ENCODE results near the gene IYD.
"Not testable (repeated sequence)": the region's sequence is repeated elsewhere in the genome, so short reads cannot be mapped to it uniquely, and the experiment has no call there.

IYD gene

DNA sequence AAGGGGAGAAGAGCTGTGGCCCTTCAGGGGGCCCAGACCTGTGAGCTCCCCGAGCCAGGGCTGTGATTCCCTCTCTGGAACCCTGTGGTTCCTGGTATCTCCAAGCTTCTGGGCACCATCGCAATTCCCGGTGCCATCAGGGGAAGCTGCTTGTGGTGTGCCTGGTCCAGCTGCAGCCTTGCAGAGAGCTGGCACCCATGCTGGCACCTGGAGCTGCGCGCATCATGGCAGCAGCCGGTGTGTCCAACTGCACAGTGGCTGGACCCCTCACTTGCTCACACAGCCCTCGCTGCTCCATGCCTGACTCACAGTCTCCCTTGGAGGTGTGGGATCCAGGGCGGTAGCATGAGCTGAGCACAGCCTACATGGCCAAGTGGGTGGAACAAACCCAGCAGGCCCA, 56.7 kb downstream of the IYD start:
- peak in 1 of 10 donors; percentile 57 for DNase-seq
- intact Hi-C loops (cut with DNase I) = no loop called here

DNA sequence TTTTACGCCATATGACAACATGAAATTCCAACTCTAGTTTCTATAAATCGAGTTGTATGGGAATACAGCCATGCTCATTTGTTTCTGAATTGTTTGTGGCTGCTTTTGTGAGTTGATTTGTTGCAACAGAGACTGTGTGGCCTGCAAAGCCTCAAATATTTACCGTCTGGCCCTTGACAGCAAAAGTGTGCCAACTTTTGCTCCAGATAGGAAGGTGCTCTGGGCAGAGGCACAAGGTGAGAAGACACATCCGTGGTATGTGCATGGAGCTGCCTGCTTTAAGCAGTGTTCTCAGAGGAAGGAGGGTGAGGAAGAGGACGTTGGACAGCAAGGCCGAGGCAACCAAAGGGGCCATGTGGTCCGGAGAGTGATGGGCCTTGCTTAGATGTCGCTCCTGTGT, 57.4 kb downstream of the IYD start:
- DNase-seq = peak in 1 of 10 donors; percentile 27
- intact Hi-C loops (cut with DNase I) = no loop called here

DNA sequence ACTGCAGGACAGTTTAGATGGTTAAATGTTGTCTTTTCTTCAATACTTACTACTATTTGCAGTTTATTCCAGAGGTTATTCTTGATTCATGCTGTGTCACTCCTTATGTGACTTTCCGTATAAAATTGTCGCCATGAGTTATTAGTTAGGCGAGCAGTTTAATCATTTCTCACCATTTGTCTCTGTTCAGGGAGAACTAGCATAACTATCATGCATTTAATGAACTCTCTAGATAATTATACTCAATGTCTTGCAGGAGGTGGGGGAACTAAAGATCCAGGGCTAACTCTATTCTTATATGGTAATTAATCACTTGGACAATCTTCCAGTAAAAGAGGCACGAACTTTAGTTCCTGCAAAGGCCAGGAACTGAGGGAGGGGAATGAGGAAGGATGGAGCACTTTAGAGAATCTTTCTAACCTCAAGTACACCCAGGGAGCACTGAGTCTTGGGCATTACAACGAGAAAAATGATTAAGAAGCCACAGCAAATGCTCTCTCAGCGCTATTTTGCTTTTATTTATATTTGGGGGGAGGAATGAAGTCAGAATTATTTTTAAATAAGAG, 58.3 kb downstream of the IYD start:
- intact Hi-C loops (cut with DNase I) = no loop called here

DNA sequence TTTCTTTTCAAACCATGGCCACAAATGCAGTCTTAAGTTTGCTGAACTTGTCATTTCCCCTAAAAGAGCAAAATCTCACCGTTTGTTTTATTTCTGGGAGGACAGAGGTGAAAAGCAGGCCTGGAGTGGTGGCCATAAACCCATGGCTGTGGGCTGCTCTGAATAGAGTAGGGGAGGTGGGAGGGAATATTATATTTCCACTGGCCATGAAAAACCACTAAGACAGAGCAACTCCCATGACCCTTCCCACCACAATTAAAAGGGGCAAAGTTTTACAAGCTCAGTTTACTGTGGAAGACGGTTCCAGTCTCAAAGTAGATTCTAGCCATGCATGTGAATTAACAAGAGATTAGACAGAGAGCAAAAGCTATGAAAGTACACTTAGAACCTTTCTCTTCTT, 59.0 kb downstream of the IYD start:
- intact Hi-C loops (cut with DNase I) = no loop called here

More for the DNA sequence above, 58.3 kb downstream of the IYD start:
- DNase-seq = no peak

DNA sequence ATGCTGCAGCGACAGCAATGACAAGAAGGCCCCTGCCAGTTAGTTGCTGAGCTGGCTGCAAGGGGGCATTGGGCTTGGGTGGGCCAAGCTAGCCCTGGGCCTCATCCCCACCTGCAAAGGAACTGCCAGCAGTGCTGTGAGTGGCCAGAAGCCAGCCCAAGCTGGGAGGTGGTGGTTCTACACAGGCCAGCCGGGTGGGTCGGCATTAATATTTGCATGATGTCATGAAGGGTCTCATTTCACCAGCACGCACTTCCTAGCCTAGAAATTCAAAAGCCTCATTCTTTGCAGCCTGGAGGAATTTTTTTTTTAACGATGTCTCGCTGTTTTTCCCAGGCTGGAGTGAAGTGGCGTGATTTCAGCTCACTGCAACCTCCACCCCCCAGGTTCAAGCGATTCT, 62.0 kb downstream of the IYD start:
- intact Hi-C loops (cut with DNase I) = no loop called here
- DNase-seq = no peak

More for the DNA sequence above, 59.0 kb downstream of the IYD start:
- DNase-seq = no peak

DNA sequence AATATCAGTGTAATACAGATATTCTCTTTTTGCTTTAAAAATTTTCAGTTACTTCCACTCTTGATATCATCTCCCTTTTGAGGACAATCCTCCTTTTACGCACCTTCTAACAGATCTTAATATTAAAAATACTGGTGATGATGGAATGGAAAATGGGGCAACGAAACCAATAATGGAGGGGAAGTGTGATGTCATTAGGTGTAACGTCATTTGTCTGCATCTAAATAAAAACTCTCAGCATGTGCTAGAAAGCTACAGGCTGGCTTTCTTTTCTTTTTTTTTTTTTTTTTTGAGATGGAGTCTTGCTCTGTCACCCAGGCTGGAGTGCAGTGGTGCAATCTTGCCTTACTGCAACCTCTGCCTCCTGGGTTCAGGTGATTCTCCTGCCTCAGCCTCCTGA, 66.5 kb downstream of the IYD start:
- no peak for DNase-seq
- intact Hi-C loops (cut with DNase I) = no loop called here

DNA sequence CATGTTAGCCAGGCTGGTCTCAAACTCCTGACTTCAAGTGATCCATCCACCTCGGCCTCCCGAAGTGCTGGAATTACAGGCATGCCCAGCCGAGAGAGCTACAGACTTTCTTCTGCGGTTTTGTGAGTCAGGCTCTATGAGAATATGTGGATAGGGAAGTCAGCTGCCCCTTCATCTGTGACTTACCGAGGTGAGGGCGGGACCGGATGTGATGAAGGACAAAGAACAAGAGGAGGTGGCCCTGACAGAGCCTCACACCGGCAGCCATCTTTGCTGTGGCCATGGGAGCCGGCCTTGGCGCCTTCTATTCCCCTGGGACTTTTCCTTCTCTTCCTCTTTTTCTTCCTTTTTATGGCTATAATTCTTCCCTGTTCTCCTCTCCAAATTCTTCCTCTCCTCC, 67.0 kb downstream of the IYD start:
- intact Hi-C loops (cut with DNase I) = no loop called here
- DNase-seq = no peak

DNA sequence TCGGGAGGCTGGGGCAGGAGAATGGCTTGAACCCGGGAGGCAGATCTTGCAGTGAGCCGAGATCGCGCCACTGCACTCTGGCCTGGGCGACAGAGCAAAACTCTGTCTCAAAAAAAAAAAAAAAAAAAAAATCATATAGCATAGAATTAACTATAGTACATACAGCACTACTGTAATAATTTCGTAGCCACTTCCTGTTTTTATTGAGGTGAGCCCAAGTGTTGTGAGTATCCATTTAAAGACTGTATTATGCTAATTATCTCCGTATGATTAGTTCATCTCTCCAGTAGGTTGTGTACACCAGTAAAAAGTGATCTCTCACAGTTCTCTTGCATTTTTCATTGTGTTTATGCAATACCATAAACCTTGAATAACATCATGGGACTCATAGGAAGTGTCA, 70.6 kb downstream of the IYD start:
- no peak for DNase-seq
- intact Hi-C loops (cut with DNase I) = no loop called here

DNA sequence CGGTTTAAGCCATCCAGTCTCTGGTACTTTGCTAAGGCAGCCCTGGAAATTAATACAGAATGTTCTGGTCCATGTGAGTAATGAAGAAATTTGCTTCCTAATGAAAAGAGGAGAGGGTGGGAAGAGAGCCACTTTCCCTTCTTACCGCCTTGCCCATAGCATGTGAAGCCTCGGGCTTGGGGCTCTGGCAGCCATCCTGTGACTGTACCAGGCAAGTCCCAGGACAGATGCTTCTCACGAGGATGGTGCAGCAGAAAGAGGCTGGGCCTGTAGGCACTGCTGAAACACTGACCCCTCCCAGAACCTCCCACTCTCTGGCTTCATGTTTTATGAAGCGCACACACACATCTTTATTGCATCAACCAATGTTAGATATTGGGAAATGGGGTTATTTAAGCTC, 74.8 kb downstream of the IYD start:
- no peak for DNase-seq
- intact Hi-C loops (cut with DNase I) = no loop called here

DNA sequence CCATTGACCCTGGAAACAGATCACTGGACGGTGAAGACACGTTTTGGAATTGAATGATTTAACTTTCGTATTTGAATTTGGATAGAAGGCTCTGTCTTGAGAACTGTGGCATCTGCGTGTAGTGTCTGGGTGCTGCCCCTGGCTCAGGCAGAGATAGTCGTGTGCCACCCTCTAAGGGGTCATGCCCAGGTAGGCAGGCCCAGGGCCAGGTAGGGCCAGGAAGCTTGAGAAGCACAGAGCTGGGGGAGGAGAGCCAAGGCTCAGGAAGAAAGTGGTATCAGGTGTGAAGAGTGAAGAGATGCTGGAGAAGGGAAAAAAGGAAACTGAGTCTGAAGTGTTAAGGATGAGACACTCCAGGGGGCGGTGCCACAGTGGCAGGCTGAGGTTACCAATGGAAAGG, 75.5 kb downstream of the IYD start:
- DNase-seq = no peak
- intact Hi-C loops (cut with DNase I) = no loop called here

DNA sequence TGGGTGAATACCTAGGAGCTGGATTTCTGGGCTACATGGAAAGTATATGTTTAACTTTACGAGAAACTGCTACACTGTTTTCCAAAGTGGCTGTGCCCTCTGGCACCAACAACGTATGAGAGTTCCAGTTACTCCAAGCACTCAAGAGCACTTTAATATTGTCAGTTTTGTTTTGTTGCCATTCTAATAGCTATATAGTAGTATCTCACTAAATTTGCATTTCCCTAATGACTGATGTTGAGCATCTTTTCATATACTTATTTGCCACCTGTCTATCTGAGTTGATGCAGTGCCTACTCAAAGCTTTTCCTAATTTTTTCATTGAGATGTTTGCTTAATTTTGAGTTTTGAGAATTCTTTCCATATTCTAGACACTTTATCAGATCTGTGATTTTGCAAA, 76.7 kb downstream of the IYD start:
- intact Hi-C loops (cut with DNase I) = no loop called here
- no peak for DNase-seq

DNA sequence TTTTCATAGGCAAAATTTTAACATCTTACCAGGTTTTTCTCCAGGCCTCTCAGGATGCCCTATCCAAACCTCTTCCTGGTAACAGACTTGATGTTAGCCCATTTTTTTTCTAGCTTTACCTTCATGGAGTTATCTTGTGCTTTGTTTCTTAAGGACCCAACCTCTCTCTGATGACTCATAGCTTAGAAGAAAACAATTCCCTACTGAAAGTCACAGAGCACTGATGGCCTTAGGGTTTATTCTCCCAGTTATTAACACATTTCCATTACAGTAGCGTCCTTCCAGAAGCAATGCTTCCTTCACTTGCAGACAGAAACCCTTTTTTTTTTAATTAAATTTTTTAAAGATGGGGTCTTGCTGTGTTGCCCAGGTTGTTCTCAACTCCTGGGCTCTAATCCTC, 79.4 kb downstream of the IYD start:
- intact Hi-C loops (cut with DNase I) = no loop called here
- DNase-seq = no peak

DNA sequence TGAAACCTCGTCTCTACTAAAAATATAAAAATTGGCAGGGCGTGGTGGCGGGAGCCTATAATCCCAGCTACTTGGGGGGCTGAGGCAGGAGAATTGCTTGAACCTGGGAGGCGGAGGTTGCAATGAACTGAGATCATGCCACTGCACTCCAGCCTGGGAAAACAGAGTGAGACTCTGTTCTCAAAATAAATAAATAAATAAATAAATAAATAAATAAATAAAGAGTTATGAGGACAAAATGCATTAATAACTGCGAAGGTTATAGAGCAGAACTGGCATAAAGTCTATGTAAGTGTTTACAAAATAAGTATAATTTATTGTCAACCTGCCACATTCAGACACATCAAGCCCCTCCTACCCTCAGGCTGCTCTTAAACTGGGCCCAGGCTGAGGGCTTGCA, 80.2 kb downstream of the IYD start:
- DNase-seq; intact Hi-C loops (cut with DNase I): not testable (repeated sequence)

DNA sequence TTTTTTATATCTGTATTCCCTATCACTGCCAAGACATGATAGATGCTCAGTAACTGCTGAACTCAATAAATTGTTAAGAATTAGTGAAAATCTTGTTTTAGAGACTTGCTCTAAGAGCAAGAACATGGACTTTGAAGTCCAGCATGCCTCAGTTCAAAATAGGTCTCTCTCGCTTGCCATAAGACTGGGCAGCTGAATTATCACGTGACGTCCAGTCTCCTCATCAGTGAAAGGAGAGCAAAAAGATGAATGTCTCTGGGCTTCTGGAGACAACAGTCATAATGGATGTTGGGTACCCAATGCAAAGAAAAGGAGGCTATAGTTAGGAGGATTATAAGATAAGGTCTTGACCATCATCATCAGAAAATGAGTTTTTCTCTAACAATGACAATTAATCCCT, 82.1 kb downstream of the IYD start:
- no peak for DNase-seq
- intact Hi-C loops (cut with DNase I) = no loop called here

DNA sequence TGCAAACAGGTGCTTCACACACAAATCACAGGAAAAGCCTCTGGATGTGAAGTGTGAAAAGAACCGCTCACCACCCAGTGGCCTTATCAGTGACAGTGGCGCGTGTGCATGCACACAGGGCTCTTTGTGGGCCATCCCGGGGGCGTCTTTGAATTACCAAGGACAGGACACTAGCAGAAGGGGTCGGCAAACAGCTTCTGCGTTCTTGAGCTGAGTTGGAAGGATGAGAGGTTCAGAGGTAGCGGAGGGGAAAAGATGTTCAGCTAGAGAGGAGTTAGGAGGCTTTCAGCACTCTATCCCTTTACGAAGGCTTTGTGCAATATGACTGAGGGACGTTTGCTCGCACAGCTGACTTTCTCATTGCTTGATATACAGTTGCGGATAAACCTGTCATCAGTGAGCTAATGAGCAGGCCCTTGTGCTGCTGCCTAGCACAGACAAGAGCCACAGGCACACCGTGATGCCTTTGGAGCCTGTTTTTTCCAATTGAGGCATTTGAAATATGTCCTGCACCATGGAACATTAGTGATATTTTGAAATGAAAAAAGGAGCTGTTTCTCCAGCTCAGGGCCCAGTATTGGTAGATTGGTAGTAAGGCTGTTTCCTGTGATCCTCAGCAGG, 83.1 kb downstream of the IYD start:
- intact Hi-C loops (cut with DNase I) = no loop called here

DNA sequence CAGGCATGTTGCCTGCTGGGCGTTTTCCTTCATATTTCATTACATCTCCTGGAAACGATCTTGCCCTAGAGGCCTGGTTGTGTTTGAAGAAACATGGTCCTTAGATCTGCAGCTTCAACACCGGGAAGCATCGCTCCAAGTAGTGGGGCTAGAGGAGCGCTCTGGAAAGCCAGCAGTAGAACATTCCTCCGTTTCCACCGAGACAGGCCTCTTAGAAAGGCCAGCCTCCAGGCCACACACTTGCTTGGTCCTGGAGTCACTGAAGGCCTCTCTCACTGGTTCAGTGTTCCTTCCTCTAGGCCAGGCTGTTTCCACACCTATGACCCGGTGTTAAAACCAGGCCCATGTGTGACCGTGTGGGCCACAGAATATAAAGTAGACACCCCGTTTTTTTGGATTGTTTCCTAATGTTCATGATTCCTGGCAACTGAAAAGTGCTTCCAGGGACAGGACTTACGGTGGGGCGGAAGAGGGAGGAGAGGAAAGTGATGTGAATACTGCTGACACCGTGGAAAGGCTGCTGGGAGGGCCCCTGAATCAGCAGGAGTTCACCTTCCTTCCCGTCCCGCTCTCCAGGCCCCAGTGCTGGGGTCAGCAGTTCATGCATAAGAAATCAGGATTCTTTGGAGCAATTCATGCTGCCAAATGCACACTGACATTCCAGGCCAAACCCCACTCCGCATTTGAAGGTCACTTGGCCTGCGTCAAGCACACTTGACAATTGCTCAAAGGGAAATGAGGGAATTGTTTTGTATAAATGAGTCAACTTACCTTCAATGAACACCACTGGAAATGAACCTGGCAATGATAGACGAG, 83.8 kb downstream of the IYD start:
- intact Hi-C loops (cut with DNase I) = no loop called here

More for the DNA sequence above, 83.1 kb downstream of the IYD start:
- DNase-seq = no peak

DNA sequence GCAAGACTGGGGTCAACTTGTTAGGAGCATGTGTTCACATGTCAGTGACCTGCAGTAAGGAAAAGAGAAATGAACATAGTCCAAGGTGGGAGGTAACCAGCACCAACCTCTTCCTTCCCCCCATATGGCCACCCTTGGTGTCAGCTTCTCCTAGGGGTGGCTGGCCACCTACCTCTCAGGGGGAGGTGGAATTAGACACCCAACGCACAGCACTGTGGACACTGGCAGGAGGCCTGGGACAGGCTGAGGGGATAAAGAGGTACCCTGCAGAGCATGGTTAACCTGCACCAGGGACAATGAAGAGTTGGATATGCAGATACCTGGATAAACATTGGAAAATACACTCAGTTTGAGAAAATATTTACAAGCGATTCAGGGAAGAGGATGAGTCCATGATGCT, 84.5 kb downstream of the IYD start:
- intact Hi-C loops (cut with DNase I) = no loop called here
- DNase-seq = no peak

More for the DNA sequence above, 83.8 kb downstream of the IYD start:
- DNase-seq = no peak
